H1 (cell line): ENCODE results near the gene TBK1. TPM values are rescaled to one million over a fixed set of nuclear protein-coding genes. Genes with fewer than 3 reads are reported as not detected.

ENCODE experiments used
- CTCF ChIA-PET: fragments of 300-600 bp; sonication (Branson Sonifier 250); formaldehyde crosslinking; loops from one replicate; lab custom pipeline; 2021; ENCODE audit not compliant: partially characterized antibody; lab: Charles Lee
- POLR2A ChIA-PET: fragments of 300-600 bp; sonication (Branson Sonifier 250); formaldehyde crosslinking; loops from one replicate; lab custom pipeline; 2021; ENCODE audit warnings: inconsistent platforms; ENCODE audit not compliant: partially characterized antibody; lab: Charles Lee
- DNase-seq, 2 experiments: peaks; one replicate each; pipeline versions ENCODE4 v3.0.0 to v3.0.0-alpha.2; 2010 to 2022; ENCODE audit warnings: low spot score in 2 of 2, low read depth in 1 of 2, mixed read lengths in 1 of 2
- FAIRE-seq: peaks from 2 replicates; lab custom pipeline; 2011; peaks lifted over from hg19 to GRCh38; lab: Jason Lieb, UNC
- H2AFZ ChIP-seq: 2 replicates; pipeline ENCODE4 v1.8.1; 2012; ENCODE audit warnings: low read length, inconsistent platforms
- H2AK5ac ChIP-seq: 2 replicates; pipeline ENCODE4 v1.6.1; 2013; ENCODE audit warnings: low read depth, low read length
- H2BK120ac ChIP-seq: replicated peaks from 2 replicates; pipeline ENCODE3; 2013; ENCODE audit warnings: low read depth, low read length, inconsistent platforms
- H2BK12ac ChIP-seq: 2 replicates; pipeline ENCODE4 v1.6.1; 2013; ENCODE audit warnings: low read depth, low read length
- H2BK15ac ChIP-seq: 2 replicates; pipeline ENCODE4 v1.6.1; 2013; ENCODE audit warnings: low read length
- H2BK20ac ChIP-seq: 2 replicates; pipeline ENCODE4 v1.6.1; 2013; ENCODE audit warnings: low read length
- H2BK5ac ChIP-seq: 2 replicates; pipeline ENCODE4 v1.6.1; 2013; ENCODE audit warnings: low read depth, low read length
- H3K14ac ChIP-seq: 2 replicates; pipeline ENCODE4 v1.6.1; 2013; ENCODE audit warnings: inconsistent platforms; ENCODE audit not compliant: insufficient read length
- H3K18ac ChIP-seq: 2 replicates; pipeline ENCODE4 v1.6.1; 2013; ENCODE audit warnings: low read length; ENCODE audit errors: extremely low read depth
- H3K23ac ChIP-seq: 2 replicates; pipeline ENCODE4 v1.6.1; 2013; ENCODE audit warnings: inconsistent platforms; ENCODE audit not compliant: insufficient read length
- H3K23me2 ChIP-seq: 2 replicates; pipeline ENCODE4 v1.6.1; 2013; ENCODE audit warnings: low read depth, low read length
- H3K27ac ChIP-seq: 2 replicates; pipeline ENCODE4 v1.6.1; 2011; ENCODE audit warnings: low read depth, low read length, inconsistent platforms
- H3K27me3 ChIP-seq, 4 experiments: replicated peaks in 1 of 4; 1 replicate in 1 of 4; 2 replicates in 3 of 4; pipeline versions ENCODE4 v1.6.1 to v1.8.1; 2011 to 2013; ENCODE audit warnings: low read length in 3 of 4, mild to moderate bottlenecking in 3 of 4, inconsistent platforms in 2 of 4, mixed read lengths in 2 of 4, moderate library complexity in 1 of 4; ENCODE audit not compliant: control insufficient read depth in 3 of 4, insufficient read depth in 3 of 4; ENCODE audit errors: extremely low read depth in 1 of 4
- H3K36me3 ChIP-seq, 4 experiments: 2 replicates each; pipeline versions ENCODE4 v1.6.1 to v1.8.1; 2011 to 2013; ENCODE audit warnings: mild to moderate bottlenecking in 4 of 4, low read length in 3 of 4, moderate library complexity in 2 of 4, control low read depth in 1 of 4, inconsistent platforms in 1 of 4; ENCODE audit not compliant: insufficient read depth in 4 of 4, control insufficient read depth in 2 of 4
- H3K4ac ChIP-seq: replicated peaks from 2 replicates; pipeline ENCODE3; 2013; ENCODE audit warnings: low read length, low read depth, mixed read lengths, inconsistent platforms; ENCODE audit not compliant: insufficient read length
- H3K4me1 ChIP-seq, 4 experiments: replicated peaks in 1 of 4; 1 replicate in 1 of 4; 2 replicates in 3 of 4; pipeline versions ENCODE4 v1.6.1 to v1.8.1; 2011 to 2013; ENCODE audit warnings: low read length in 3 of 4, inconsistent platforms in 2 of 4, mixed read lengths in 1 of 4; ENCODE audit not compliant: insufficient read depth in 4 of 4, control insufficient read depth in 3 of 4
- H3K4me2 ChIP-seq, 2 experiments: 2 replicates each; pipeline versions ENCODE4 v1.6.1 to v1.8.1; 2011 to 2013; ENCODE audit warnings: low read depth in 2 of 2, low read length in 2 of 2, control low read depth in 1 of 2, inconsistent platforms in 1 of 2, mild to moderate bottlenecking in 1 of 2; ENCODE audit not compliant: insufficient read depth in 1 of 2
- H3K4me3 ChIP-seq, 4 experiments: fragments of 200-600, 300-600 bp in 1 of 4; sonication (generic), shearing (Covaris generic), sonication (Bioruptor Twin) in 1 of 4; 2 replicates each; pipeline versions ENCODE4 v1.5.1 to v1.8.1; 2011 to 2016; ENCODE audit warnings: low read length in 4 of 4, low read depth in 3 of 4, control low read depth in 2 of 4, inconsistent platforms in 2 of 4, mild to moderate bottlenecking in 2 of 4, mixed read lengths in 1 of 4, moderate library complexity in 1 of 4; ENCODE audit not compliant: insufficient read depth in 2 of 4; ENCODE audit errors: extremely low read depth in 1 of 4
- H3K56ac ChIP-seq: replicated peaks from 2 replicates; pipeline ENCODE3; 2013; ENCODE audit warnings: low read depth, mild to moderate bottlenecking, mixed read lengths, low read length, inconsistent platforms; ENCODE audit not compliant: insufficient read length
- H3K79me1 ChIP-seq: 2 replicates; pipeline ENCODE4 v1.6.1; 2013; ENCODE audit warnings: low read depth, low read length, control low read depth
- H3K79me2 ChIP-seq, 2 experiments: 2 replicates each; pipeline versions ENCODE4 v1.6.1 to v1.8.1; 2012 to 2013; ENCODE audit warnings: low read length in 2 of 2, mild to moderate bottlenecking in 2 of 2, inconsistent platforms in 1 of 2; ENCODE audit not compliant: insufficient read depth in 2 of 2, control insufficient read depth in 1 of 2
- H3K9ac ChIP-seq, 4 experiments: replicated peaks in 1 of 4; 1 replicate in 1 of 4; 2 replicates in 3 of 4; pipeline versions ENCODE4 v1.6.1 to v1.8.1; 2011 to 2013; ENCODE audit warnings: low read depth in 3 of 4, low read length in 3 of 4, control low read depth in 2 of 4, mild to moderate bottlenecking in 2 of 4, moderate library complexity in 2 of 4, inconsistent platforms in 1 of 4; ENCODE audit errors: extremely low read depth in 1 of 4
- H3K9me3 ChIP-seq, 2 experiments: 2 replicates each; pipeline versions ENCODE4 v1.6.1 to v1.8.1; 2012 to 2013; ENCODE audit warnings: mild to moderate bottlenecking in 2 of 2, moderate library complexity in 2 of 2, control low read depth in 1 of 2, inconsistent platforms in 1 of 2, low read depth in 1 of 2, low read length in 1 of 2, mixed read lengths in 1 of 2; ENCODE audit not compliant: insufficient read depth in 2 of 2
- H4K20me1 ChIP-seq, 2 experiments: replicated peaks in 1 of 2; 2 replicates each; pipeline versions ENCODE3 to v1.8.1; 2011 to 2013; ENCODE audit warnings: inconsistent platforms in 2 of 2, low read length in 2 of 2, mild to moderate bottlenecking in 1 of 2; ENCODE audit not compliant: insufficient read depth in 2 of 2, control insufficient read depth in 1 of 2
- H4K5ac ChIP-seq: 2 replicates; pipeline ENCODE4 v1.6.1; 2013; ENCODE audit warnings: low read length, low read depth, mixed read lengths, inconsistent platforms; ENCODE audit not compliant: insufficient read length
- H4K8ac ChIP-seq: 2 replicates; pipeline ENCODE4 v1.8.0; 2013; ENCODE audit warnings: mild to moderate bottlenecking, moderate library complexity, low read length, inconsistent platforms; ENCODE audit not compliant: insufficient read depth; ENCODE audit errors: extremely low read depth
- H4K91ac ChIP-seq: replicated peaks from 2 replicates; pipeline ENCODE3; 2013; ENCODE audit warnings: low read length, mixed read lengths, inconsistent platforms; ENCODE audit not compliant: insufficient read length
- FOSL1 ChIP-seq: IDR thresholded peaks from 2 replicates; pipeline ENCODE4 v1.6.1; 2011; ENCODE audit warnings: mild to moderate bottlenecking, low read depth, low read length, moderate library complexity; ENCODE audit not compliant: insufficient read depth
- KDM1A ChIP-seq: fragments of 200-600, 300-600 bp; sonication (generic); IDR thresholded peaks from 2 replicates; pipeline ENCODE4 v1.7.1; 2016; ENCODE audit warnings: mild to moderate bottlenecking, low read length, borderline replicate concordance
- MAFK ChIP-seq: IDR thresholded peaks from 2 replicates; pipeline ENCODE4 v1.6.1; 2012; ENCODE audit warnings: low read depth, mild to moderate bottlenecking, improper control_type of control experiment, low read length
- SIX5 ChIP-seq: IDR thresholded peaks from 2 replicates; pipeline ENCODE4 v1.6.1; 2011; ENCODE audit warnings: mild to moderate bottlenecking, low read depth, low read length
- SRF ChIP-seq: IDR thresholded peaks from 2 replicates; pipeline ENCODE4 v1.6.1; 2011; ENCODE audit warnings: mild to moderate bottlenecking, low read depth, low read length, moderate library complexity
- TEAD4 ChIP-seq: IDR thresholded peaks from 2 replicates; pipeline ENCODE4 v1.6.1; 2012; ENCODE audit warnings: low read depth, low read length, inconsistent platforms, mixed read lengths
- WGBS, 2 experiments: shearing (Covaris generic) in 1 of 2; methylation state at CpG; one replicate each; pipeline versions ENCODE4 v1.1.6 to v1.1.7; 2013 to 2015; ENCODE audit warnings: low lambda C conversion rate in 2 of 2, mixed read lengths in 2 of 2, inconsistent platforms in 1 of 2, low coverage in 1 of 2, missing lambda C conversion rate in 1 of 2; ENCODE audit not compliant: insufficient replicate concordance in 2 of 2, insufficient coverage in 1 of 2, insufficient read length in 1 of 2; ENCODE audit errors: extremely low coverage in 1 of 2, missing lambda C conversion rate in 1 of 2; 5-methylcytosine and 5-hydroxymethylcytosine counted together
- polyA plus RNA-seq, 7 experiments: library from polyadenylated mRNA; depleted of rRNA in 3 of 7; stranded (reverse) in 5 of 7; unstranded in 2 of 7; fragments of >200 nt in 5 of 7; fragments of 200-250 nt in 2 of 7; gene quantifications; 1 replicate in 5 of 7; 2 replicates in 1 of 7; 4 replicates in 1 of 7; pipeline versions ENCODE4 v1.2.1 to v1.2.3, GENCODE V29; 2011 to 2013; ENCODE audit warnings: missing spikeins in 2 of 7, mixed read lengths in 2 of 7
- total RNA-seq: library from RNA; stranded (reverse); fragmentation: NEBNext Ultra II Directional; extraction: Animal tissue kit (Norgen Biotek cat#: 25700); gene quantifications from 2 replicates; pipeline ENCODE4 v1.2.1, GENCODE V29; 2021
- TF ChIP-seq, protein P1 (sequence below): IDR thresholded peaks from 2 replicates; pipeline ENCODE4 v1.6.1; 2011; ENCODE audit warnings: low read length, improper control_type of control experiment

TBK1 gene
- total and polyA plus RNA-seq, 2 of the 8 experiments (the other 6 are each of a cell fraction or from before 2014, with no cell fraction given), result 5.3 to 20.4 TPM

DNA sequence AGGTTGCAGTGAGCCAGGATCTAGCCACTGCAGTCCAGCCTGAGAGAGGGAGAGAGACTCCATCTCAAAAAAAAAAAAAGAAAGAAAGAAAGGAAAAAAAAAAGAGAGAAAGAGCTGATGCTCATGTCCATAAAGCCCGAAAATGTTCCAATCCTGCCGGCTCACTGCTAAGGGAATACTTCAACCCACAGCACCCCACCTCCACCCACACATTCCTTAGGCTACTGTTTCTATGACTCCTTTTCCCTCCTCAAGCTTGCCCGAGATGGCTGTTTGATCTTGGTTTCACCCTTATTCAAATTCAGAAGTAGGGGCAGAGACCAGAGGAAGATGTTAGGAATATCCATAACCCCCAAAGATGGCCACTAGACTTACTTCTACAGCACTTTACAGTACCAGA, 98.8 kb downstream of the TBK1 start:
- FAIRE-seq (no peak), DNase-seq (no peak)
- H3K79me2 ChIP-seq, result no peaks in the 10 kb centered on the region
- H3K4me3 ChIP-seq, result no peak overlapping the region
- no peak overlapping the region for H3K23ac ChIP-seq
- no peak overlapping the region for H2BK12ac ChIP-seq
- H3K27ac ChIP-seq, result no peak overlapping the region
- H3K56ac ChIP-seq, result no peak overlapping the region
- no peaks in the 10 kb centered on the region for H3K9me3 ChIP-seq
- H3K14ac ChIP-seq, result no peak overlapping the region
- no peak overlapping the region for H4K5ac ChIP-seq
- CTCF ChIA-PET, result interaction anchor here (0.7 to 6.0 kb wide), 16 partner anchors 10 to 245 kb away, joined by 3 to 132 read pairs (median 6); no protein-coding TSS in a partner anchor
- no peak overlapping the region for H2BK20ac ChIP-seq
- H2BK120ac ChIP-seq, result no peak overlapping the region
- no peaks in the 10 kb centered on the region; a peak in 3 of 7 replicates for H3K4me1 ChIP-seq
- no peak overlapping the region for H3K18ac ChIP-seq
- TF ChIP-seq TEAD4 (no peak), FOSL1 (no peak), SRF (no peak), SIX5 (no peak), KDM1A (no peak), MAFK (no peak)
- TF ChIP-seq, protein P1, sequence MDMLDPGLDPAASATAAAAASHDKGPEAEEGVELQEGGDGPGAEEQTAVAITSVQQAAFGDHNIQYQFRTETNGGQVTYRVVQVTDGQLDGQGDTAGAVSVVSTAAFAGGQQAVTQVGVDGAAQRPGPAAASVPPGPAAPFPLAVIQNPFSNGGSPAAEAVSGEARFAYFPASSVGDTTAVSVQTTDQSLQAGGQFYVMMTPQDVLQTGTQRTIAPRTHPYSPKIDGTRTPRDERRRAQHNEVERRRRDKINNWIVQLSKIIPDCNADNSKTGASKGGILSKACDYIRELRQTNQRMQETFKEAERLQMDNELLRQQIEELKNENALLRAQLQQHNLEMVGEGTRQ, result no peak
- no peak overlapping the region for H4K8ac ChIP-seq
- H3K27me3 ChIP-seq, result no peaks in the 10 kb centered on the region
- no peaks in the 10 kb centered on the region for H3K79me1 ChIP-seq
- H3K4ac ChIP-seq, result no peak overlapping the region
- WGBS, 2 experiments, result 86% methylated on average over 3 of the region's 3 CpGs; no CpG with 5 or more reads in 1 of the 2 experiments
- no peak overlapping the region for H3K9ac ChIP-seq
- no peak overlapping the region for H2BK5ac ChIP-seq
- H3K23me2 ChIP-seq, result no peaks in the 10 kb centered on the region
- H2AK5ac ChIP-seq, result no peak overlapping the region
- H2BK15ac ChIP-seq, result no peak overlapping the region
- H4K20me1 ChIP-seq, result no peaks in the 10 kb centered on the region
- H3K36me3 ChIP-seq, result no peaks in the 10 kb centered on the region
- H3K4me2 ChIP-seq, result no peak overlapping the region
- no peak overlapping the region for H4K91ac ChIP-seq
- H2AFZ ChIP-seq, result 0 out of 2 replicates have a peak overlapping the region, but pooled peaks have one; percentile 19
- POLR2A ChIA-PET, result no interaction called here
